GM12891 (cell line): Measurements from ENCODE around the gene NBEAL1.
"Not testable (repeated sequence)": the region's sequence is repeated elsewhere in the genome, so short reads cannot be mapped to it uniquely, and the experiment has no call there.

ENCODE experiments used
- PAX5 ChIP-seq: IDR thresholded peaks from 2 replicates; pipeline ENCODE4 v1.6.1; 2011; ENCODE audit warnings: low read length, moderate library complexity, mild to moderate bottlenecking; ENCODE audit not compliant: insufficient read depth, severe bottlenecking
- POLR2A ChIP-seq: IDR thresholded peaks from 2 replicates; pipeline ENCODE4 v1.6.1; 2011; ENCODE audit warnings: low read depth, low read length, control low read depth
- POLR2AphosphoS5 ChIP-seq: IDR thresholded peaks from 2 replicates; pipeline ENCODE4 v1.6.1; 2011; ENCODE audit warnings: low read depth, low read length, control low read depth
- POU2F2 ChIP-seq: IDR thresholded peaks from 2 replicates; pipeline ENCODE4 v1.6.1; 2011; ENCODE audit warnings: low read depth, mild to moderate bottlenecking, control low read depth, low read length, moderate library complexity
- SPI1 ChIP-seq: IDR thresholded peaks from 2 replicates; pipeline ENCODE4 v1.6.1; 2011; ENCODE audit warnings: low read depth, low read length, control low read depth
- TAF1 ChIP-seq: IDR thresholded peaks from 2 replicates; pipeline ENCODE4 v1.6.1; 2011; ENCODE audit warnings: low read depth, low read length, control low read depth

- TF ChIP-seq POLR2AphosphoS5, POLR2A, SPI1, TAF1, POU2F2, PAX5: not testable (repeated sequence)
Measured at GRCh38 chr2:203086381-203086780, 71.7 kb downstream of the NBEAL1 start.
